CD14-positive monocyte (primary cell): ENCODE data around the gene ROBO1. TPM values are rescaled to one million over a fixed set of nuclear protein-coding genes. Genes with fewer than 3 reads are reported as not detected.

Experiments used
- DNase-seq, 3 donors: peaks; one replicate each; pipeline ENCODE4 v3.0.0-alpha.2; 2011 to 2022
- H2AFZ ChIP-seq: 2 replicates; pipeline ENCODE4 v1.6.0; 2012; ENCODE audit warnings: mild to moderate bottlenecking, low read depth, low read length, inconsistent platforms; ENCODE audit not compliant: insufficient read depth, poor library complexity, severe bottlenecking
- H3K27ac ChIP-seq, 2 donors: 1 replicate in 1 of 2; 2 replicates in 1 of 2; pipeline ENCODE4 v1.5.1; 2012 to 2013; ENCODE audit warnings: low read length in 2 of 2, control low read depth in 1 of 2, inconsistent platforms in 1 of 2, low read depth in 1 of 2, mild to moderate bottlenecking in 1 of 2
- H3K27me3 ChIP-seq, 2 donors: one replicate each; pipeline versions ENCODE4 v1.6.0 to v1.6.1; 2011 to 2013; ENCODE audit warnings: low read length in 2 of 2; ENCODE audit not compliant: control insufficient read depth in 2 of 2, insufficient read depth in 2 of 2
- H3K36me3 ChIP-seq, 2 donors: replicated peaks in 1 of 2; 1 replicate in 1 of 2; 2 replicates in 1 of 2; pipeline versions ENCODE4 v1.5.1 to v1.6.1; 2012 to 2013; ENCODE audit warnings: low read length in 2 of 2, control low read depth in 1 of 2, inconsistent platforms in 1 of 2, mild to moderate bottlenecking in 1 of 2; ENCODE audit not compliant: insufficient read depth in 2 of 2, control insufficient read depth in 1 of 2
- H3K4me1 ChIP-seq, 2 donors: 1 replicate in 1 of 2; 2 replicates in 1 of 2; pipeline versions ENCODE4 v1.5.1 to v1.6.1; 2012 to 2013; ENCODE audit warnings: low read length in 2 of 2, control low read depth in 1 of 2, inconsistent platforms in 1 of 2, mild to moderate bottlenecking in 1 of 2, moderate library complexity in 1 of 2; ENCODE audit not compliant: insufficient read depth in 2 of 2, control insufficient read depth in 1 of 2
- H3K4me2 ChIP-seq: replicated peaks from 2 replicates; pipeline ENCODE3; 2012; ENCODE audit warnings: low read length, moderate library complexity, mild to moderate bottlenecking; ENCODE audit not compliant: poor library complexity, severe bottlenecking; ENCODE audit errors: extremely low read depth
- H3K4me3 ChIP-seq, 3 experiments: fragments of 200-600 bp in 1 of 3; sonication (generic) in 1 of 3; replicated peaks in 1 of 3; 1 replicate in 2 of 3; 2 replicates in 1 of 3; pipeline ENCODE4 v1.5.1; 2011 to 2013; ENCODE audit warnings: low read length in 3 of 3, mild to moderate bottlenecking in 3 of 3, control low read depth in 2 of 3, low read depth in 2 of 3, inconsistent platforms in 1 of 3, moderate library complexity in 1 of 3
- H3K79me2 ChIP-seq: 2 replicates; pipeline ENCODE4 v1.6.0; 2012; ENCODE audit warnings: mild to moderate bottlenecking, control low read depth, inconsistent platforms, low read length, moderate library complexity; ENCODE audit not compliant: insufficient read depth
- H3K9ac ChIP-seq: 2 replicates; pipeline ENCODE4 v1.6.0; 2017; ENCODE audit warnings: low read length, mild to moderate bottlenecking; ENCODE audit not compliant: insufficient read depth, poor library complexity, severe bottlenecking
- H3K9me3 ChIP-seq, 2 donors: replicated peaks in 1 of 2; 1 replicate in 1 of 2; 2 replicates in 1 of 2; pipeline versions ENCODE4 v1.5.1 to v1.6.1; 2012 to 2013; ENCODE audit warnings: low read length in 2 of 2, control low read depth in 1 of 2; ENCODE audit not compliant: control insufficient read depth in 1 of 2, insufficient read depth in 1 of 2
- H4K20me1 ChIP-seq: 2 replicates; pipeline ENCODE4 v1.6.0; 2012; ENCODE audit warnings: mild to moderate bottlenecking, low read length, control low read depth, moderate library complexity; ENCODE audit not compliant: insufficient read depth
- H3K27ac Mint-ChIP-seq, 7 donors: one replicate each; pipeline ENCODE4 v1.8.0; 2020; ENCODE audit warnings: mild to moderate bottlenecking in 7 of 7, mixed read lengths in 7 of 7, moderate library complexity in 6 of 7, inconsistent platforms in 2 of 7
- H3K27me3 Mint-ChIP-seq, 3 donors: one replicate each; pipeline ENCODE4 v1.8.0; 2021 to 2022; ENCODE audit warnings: low read depth in 3 of 3, mild to moderate bottlenecking in 3 of 3, mixed read lengths in 3 of 3, moderate library complexity in 3 of 3, inconsistent platforms in 1 of 3
- H3K36me3 Mint-ChIP-seq, 2 donors: one replicate each; pipeline ENCODE4 v1.8.0; 2020; ENCODE audit warnings: mixed read lengths in 2 of 2, inconsistent platforms in 1 of 2, mild to moderate bottlenecking in 1 of 2
- H3K4me1 Mint-ChIP-seq: one replicate; pipeline ENCODE4 v1.8.0; 2020; ENCODE audit warnings: mild to moderate bottlenecking, mixed read lengths
- H3K4me3 Mint-ChIP-seq, 2 donors: one replicate each; pipeline ENCODE4 v1.8.0; 2020; ENCODE audit warnings: mild to moderate bottlenecking in 2 of 2, mixed read lengths in 2 of 2, moderate library complexity in 1 of 2
- H3K9me3 Mint-ChIP-seq, 7 donors: one replicate each; pipeline ENCODE4 v1.8.0; 2020 to 2022; ENCODE audit warnings: mixed read lengths in 7 of 7, mild to moderate bottlenecking in 6 of 7, moderate library complexity in 6 of 7, inconsistent platforms in 2 of 7
- CTCF ChIP-seq: fragments of 200-600 bp; IDR thresholded peaks from one replicate; pipeline ENCODE4 v1.8.0; 2022; ENCODE audit warnings: antibody characterized with exemption, mild to moderate bottlenecking
- WGBS: methylation state at CpG from one replicate; pipeline ENCODE4 v1.1.5; 2013; ENCODE audit warnings: missing lambda C conversion rate; ENCODE audit not compliant: insufficient coverage; 5-methylcytosine and 5-hydroxymethylcytosine counted together
- intact Hi-C, 2 donors: fragments of 100-400 bp; cut with micrococcal nuclease; formaldehyde crosslinking; loops; one replicate each; pipeline versions ENCODE4 v1.15.0 to v1.15.1; 2023
- polyA plus RNA-seq, 3 donors: library from polyadenylated mRNA; depleted of rRNA in 1 of 3; unstranded in 2 of 3; stranded (reverse) in 1 of 3; fragments of 300-500 nt in 2 of 3; fragments of >200 nt in 1 of 3; fragmentation: Illumina TruSeq in 2 of 3; gene quantifications; 1 replicate in 2 of 3; 2 replicates in 1 of 3; pipeline ENCODE4 v1.2.3, GENCODE V29; 2012 to 2021

ROBO1 gene
- polyA plus RNA-seq, 3 donors, result 0.09 to 0.10 TPM; not detected in 1

GRCh38 chr3:79236496-79236895, 531.3 kb downstream of the ROBO1 start:
- Mint-ChIP-seq H3K27ac (no peak overlapping the region), H3K4me3 (no peak overlapping the region), H3K27me3 (no peaks in the 10 kb centered on the region), H3K9me3 (peaks cover 0 to 5% (median 0%) of the 10 kb centered on the region in 7 donors), H3K4me1 (no peaks in the 10 kb centered on the region), H3K36me3 (no peaks in the 10 kb centered on the region)
- no peak overlapping the region for H2AFZ ChIP-seq
- TF ChIP-seq CTCF, result no peak
- H3K4me2 ChIP-seq, result no peak overlapping the region
- no CpG with 5 or more reads among the region's 1 CpG for WGBS
- no peaks in the 10 kb centered on the region for H3K9me3 ChIP-seq
- intact Hi-C loops, result no loop called here
- no peaks in the 10 kb centered on the region for H3K36me3 ChIP-seq
- no peaks in the 10 kb centered on the region for H3K4me1 ChIP-seq
- H3K4me3 ChIP-seq, result no peak overlapping the region
- no peak for DNase-seq
- H3K27me3 ChIP-seq, result no peaks in the 10 kb centered on the region
- H3K27ac ChIP-seq, result no peak overlapping the region
- no peak overlapping the region for H3K9ac ChIP-seq
- no peaks in the 10 kb centered on the region for H3K79me2 ChIP-seq
- H4K20me1 ChIP-seq, result no peaks in the 10 kb centered on the region

- H3K4me1 Mint-ChIP-seq, result no peaks in the 10 kb centered on the region
- Histone ChIP-seq H2AFZ (no peak overlapping the region), H3K4me2 (no peak overlapping the region), H3K36me3 (no peaks in the 10 kb centered on the region), H3K27ac (no peak overlapping the region), H3K4me1 (no peaks in the 10 kb centered on the region), H4K20me1 (no peaks in the 10 kb centered on the region), H3K79me2 (no peaks in the 10 kb centered on the region), H3K27me3 (no peaks in the 10 kb centered on the region), H3K9ac (no peak overlapping the region), H3K4me3 (no peak overlapping the region), H3K9me3 (no peaks in the 10 kb centered on the region)
- intact Hi-C loops, result no loop called here
- no peak for DNase-seq
- peaks cover 0 to 4% (median 2%) of the 10 kb centered on the region in 7 donors for H3K9me3 Mint-ChIP-seq
- H3K4me3 Mint-ChIP-seq, result no peak overlapping the region
- no peak overlapping the region for H3K27ac Mint-ChIP-seq
- WGBS, result no CpG with 5 or more reads among the region's 7 CpGs
- TF ChIP-seq CTCF, result no peak
- H3K36me3 Mint-ChIP-seq, result no peaks in the 10 kb centered on the region
- no peaks in the 10 kb centered on the region for H3K27me3 Mint-ChIP-seq
These were observed 534.3 kb downstream of the ROBO1 start for GRCh38 chr3:79233431-79234060.
